Esophagus squamous epithelium (tissue), 5 donors: ENCODE measurements around the gene CSTF1. TPM values are rescaled to one million over a fixed set of nuclear protein-coding genes. Genes with fewer than 3 reads are reported as not detected.

ENCODE experiments used
- DNase-seq: peaks from one replicate; lab custom pipeline; 2025; lab: John Stamatoyannopoulos, UW
- H3K27ac ChIP-seq, 4 donors: fragments of 200-600 bp; sonication (generic); one replicate each; pipeline ENCODE4 v1.5.1; 2016 to 2019; ENCODE audit warnings: mild to moderate bottlenecking in 1 of 4
- H3K27me3 ChIP-seq, 4 donors: fragments of 200-600 bp; sonication (generic); 1 replicate in 3 of 4; 2 replicates in 1 of 4; pipeline versions ENCODE4 v1.5.1 to v1.6.0; 2017 to 2021; ENCODE audit warnings: antibody characterized with exemption in 1 of 4
- H3K36me3 ChIP-seq, 3 donors: fragments of 200-600 bp; sonication (generic); one replicate each; pipeline ENCODE4 v1.5.1; 2016 to 2019
- H3K4me1 ChIP-seq, 3 donors: fragments of 200-600 bp; sonication (generic); one replicate each; pipeline ENCODE4 v1.5.1; 2017 to 2019
- H3K4me3 ChIP-seq, 4 donors: fragments of 200-600 bp; sonication (generic); 1 replicate in 3 of 4; 2 replicates in 1 of 4; pipeline ENCODE4 v1.5.1; 2016 to 2019; ENCODE audit warnings: mild to moderate bottlenecking in 2 of 4, moderate library complexity in 1 of 4
- H3K9me3 ChIP-seq, 3 donors: fragments of 200-600 bp; sonication (generic); one replicate each; pipeline ENCODE4 v1.5.1; 2016 to 2019
- CTCF ChIP-seq, 6 experiments: fragments of 450-650 bp in 4 of 6; fragments of 200-600 bp in 2 of 6; sonication (generic) in 2 of 6; IDR thresholded peaks; one replicate each; pipeline ENCODE4 v1.5.1; 2016 to 2019; ENCODE audit warnings: antibody characterized with exemption in 6 of 6, mild to moderate bottlenecking in 4 of 6, moderate library complexity in 4 of 6
- POLR2A ChIP-seq, 4 donors: fragments of 450-650 bp; IDR thresholded peaks; one replicate each; pipeline ENCODE4 v1.6.1; 2017; ENCODE audit warnings: antibody characterized with exemption in 4 of 4, mild to moderate bottlenecking in 4 of 4, moderate library complexity in 3 of 4
- WGBS, 2 donors: methylation state at CpG; one replicate each; pipeline ENCODE4 v1.1.5; 2018; 5-methylcytosine and 5-hydroxymethylcytosine counted together
- intact Hi-C: fragments of 100-400 bp; cut with DNase I; formaldehyde crosslinking; loops from one replicate; pipeline ENCODE4 v1.15.0; 2022
- total RNA-seq, 4 donors: library from RNA; depleted of rRNA; stranded (reverse); fragments of >200 nt; gene quantifications; one replicate each; pipeline ENCODE4 v1.1.0, GENCODE V29; 2016
- donor health status: DM: yes; HTN: yes; CAD: no.

CSTF1 gene
- total RNA-seq, 4 donors from 2014 or later = 13.2 to 33.5 (median 24.1) TPM

GRCh38 chr20:56428881-56429280 lies 36.4 kb downstream of the CSTF1 start:
- Histone ChIP-seq H3K27me3 (no peaks in the 10 kb centered on the region), H3K27ac (peak overlapping the region in 1 of 4 donors; percentile 5), H3K4me3 (no peak overlapping the region), H3K9me3 (no peaks in the 10 kb centered on the region), H3K36me3 (no peaks in the 10 kb centered on the region), H3K4me1 (peaks cover 8 to 23% (median 22%) of the 10 kb centered on the region in 3 donors)
- WGBS, 2 donors = 49 to 54% methylated on average over 8 of the region's 8 CpGs
- no peak for DNase-seq
- no peak for TF ChIP-seq POLR2A (IDR thresholded peaks at IDR 0.05)
- TF ChIP-seq CTCF (IDR thresholded peaks at IDR 0.05) = no peak
- intact Hi-C loops = no loop called here

- peaks cover 8 to 26% (median 25%) of the 10 kb centered on the region in 3 donors for H3K4me1 ChIP-seq
- WGBS, 2 donors = 56% methylated on average over 6 of the region's 6 CpGs
- H3K4me3 ChIP-seq = no peak overlapping the region
- intact Hi-C loops = no loop called here
- DNase-seq = no peak
- H3K27ac ChIP-seq = no peak overlapping the region
- no peak for TF ChIP-seq POLR2A (IDR thresholded peaks at IDR 0.05)
- TF ChIP-seq CTCF (IDR thresholded peaks at IDR 0.05) = no peak
- H3K27me3 ChIP-seq = no peaks in the 10 kb centered on the region
- no peaks in the 10 kb centered on the region for H3K9me3 ChIP-seq
- H3K36me3 ChIP-seq = no peaks in the 10 kb centered on the region
Measured at GRCh38 chr20:56429502-56429901, 37.1 kb downstream of the CSTF1 start.

GRCh38 chr20:56429941-56430340 lies 37.5 kb downstream of the CSTF1 start:
- intact Hi-C loops = no loop called here
- no peak overlapping the region for H3K4me3 ChIP-seq
- H3K27ac ChIP-seq = no peak overlapping the region
- no peaks in the 10 kb centered on the region for H3K9me3 ChIP-seq
- TF ChIP-seq CTCF (IDR thresholded peaks at IDR 0.05) (no peak), POLR2A (IDR thresholded peaks at IDR 0.05) (no peak)
- peaks cover 8 to 26% (median 25%) of the 10 kb centered on the region in 3 donors for H3K4me1 ChIP-seq
- no peaks in the 10 kb centered on the region for H3K27me3 ChIP-seq
- 46 to 57% methylated on average over 4 of the region's 4 CpGs for WGBS, 2 donors
- DNase-seq = no peak
- no peaks in the 10 kb centered on the region for H3K36me3 ChIP-seq

- no peaks in the 10 kb centered on the region for H3K27me3 ChIP-seq
- intact Hi-C loops = no loop called here
- no peak for TF ChIP-seq POLR2A (IDR thresholded peaks at IDR 0.05)
- no peak for TF ChIP-seq CTCF (IDR thresholded peaks at IDR 0.05)
- H3K9me3 ChIP-seq = no peaks in the 10 kb centered on the region
- 44 to 65% methylated on average over 3 to 4 of the region's 4 CpGs for WGBS, 2 donors
- H3K4me3 ChIP-seq = no peak overlapping the region
- H3K27ac ChIP-seq = no peak overlapping the region
- H3K4me1 ChIP-seq = peaks cover 8 to 26% (median 25%) of the 10 kb centered on the region in 3 donors
- no peak for DNase-seq
- no peaks in the 10 kb centered on the region for H3K36me3 ChIP-seq
Measured at GRCh38 chr20:56430461-56430860, 38.0 kb downstream of the CSTF1 start.

GRCh38 chr20:56430957-56431356 lies 38.5 kb downstream of the CSTF1 start:
- Histone ChIP-seq H3K27ac (no peak overlapping the region), H3K36me3 (no peaks in the 10 kb centered on the region), H3K27me3 (no peaks in the 10 kb centered on the region), H3K4me3 (no peak overlapping the region), H3K4me1 (peaks cover 8 to 26% (median 25%) of the 10 kb centered on the region in 3 donors), H3K9me3 (no peaks in the 10 kb centered on the region)
- intact Hi-C loops = no loop called here
- no peak for DNase-seq
- 65 to 88% methylated on average over 1 of the region's 1 CpG for WGBS, 2 donors
- TF ChIP-seq POLR2A (IDR thresholded peaks at IDR 0.05) = no peak
- no peak for TF ChIP-seq CTCF (IDR thresholded peaks at IDR 0.05)
